Left renal pelvis (tissue), 4 donors: ENCODE data around the gene MICU2. TPM values are rescaled to one million over a fixed set of nuclear protein-coding genes. Genes with fewer than 3 reads are reported as not detected.

Source experiments
- DNase-seq, 4 donors: peaks; one replicate each; pipeline ENCODE4 v3.0.0-alpha.2; 2013; ENCODE audit warnings: low read depth in 4 of 4, low spot score in 3 of 4
- polyA plus RNA-seq, 4 donors: library from polyadenylated mRNA; unstranded; fragments of 120-200 nt; gene quantifications; one replicate each; pipeline ENCODE4 v1.2.1, GENCODE V29; 2013; ENCODE audit not compliant: insufficient read length in 4 of 4

MICU2 gene
- polyA plus RNA-seq, 4 donors = 50.6 to 131 (median 109) TPM

- DNase-seq = no peak
These were observed 99.6 kb downstream of the MICU2 start for GRCh38 chr13:21504379-21504778.

GRCh38 chr13:21501686-21502085 lies 102.3 kb downstream of the MICU2 start:
- DNase-seq = no peak

- DNase-seq = no peak
These were observed 117.6 kb downstream of the MICU2 start for GRCh38 chr13:21486322-21486721.

GRCh38 chr13:21483748-21484147 lies 120.2 kb downstream of the MICU2 start:
- no peak for DNase-seq

GRCh38 chr13:21481359-21481758 lies 122.6 kb downstream of the MICU2 start:
- no peak for DNase-seq

- peak in 3 of 4 donors; percentile 58 to 75 (median 59) for DNase-seq
These were observed 124.8 kb downstream of the MICU2 start for GRCh38 chr13:21478881-21479808.

- DNase-seq = peak; percentile 64 to 80 (median 70)
These were observed 127.0 kb downstream of the MICU2 start for GRCh38 chr13:21476893-21477472.

- no peak for DNase-seq
These were observed 128.9 kb downstream of the MICU2 start for GRCh38 chr13:21475115-21475514.

- DNase-seq = no peak
These were observed 133.2 kb downstream of the MICU2 start for GRCh38 chr13:21470785-21471184.

GRCh38 chr13:21466527-21466926 lies 137.4 kb downstream of the MICU2 start:
- no peak for DNase-seq

- no peak for DNase-seq
These were observed 138.2 kb downstream of the MICU2 start for GRCh38 chr13:21465710-21466160.

GRCh38 chr13:21463424-21463823 lies 140.5 kb downstream of the MICU2 start:
- no peak for DNase-seq

- DNase-seq = no peak
These were observed 142.8 kb downstream of the MICU2 start for GRCh38 chr13:21461131-21461530.

GRCh38 chr13:21458813-21459701 lies 144.9 kb downstream of the MICU2 start, which contains the start of gene ZDHHC20:
TSS of gene ZDHHC20 (minus strand) at chr13:21459303. CDS start at chr13:21459171, 132 bp downstream.
- peak; percentile 47 to 77 (median 74) for DNase-seq

- peak in 2 of 4 donors; percentile 31 to 36 for DNase-seq
These were observed 145.5 kb downstream of the MICU2 start for GRCh38 chr13:21458451-21458812.

GRCh38 chr13:21453387-21454081 lies 150.4 kb downstream of the MICU2 start:
- DNase-seq = no peak

- DNase-seq = no peak
These were observed 153.0 kb downstream of the MICU2 start for GRCh38 chr13:21450936-21451335.

GRCh38 chr13:21446656-21447055 lies 157.3 kb downstream of the MICU2 start:
- DNase-seq = no peak

GRCh38 chr13:21445759-21446158 lies 158.2 kb downstream of the MICU2 start:
- DNase-seq = no peak

- DNase-seq = no peak
These were observed 160.8 kb downstream of the MICU2 start for GRCh38 chr13:21443171-21443570.
